A673 (cell line): ENCODE data around the gene ADAM10. TPM values are rescaled to one million over a fixed set of nuclear protein-coding genes. Genes with fewer than 3 reads are reported as not detected.

ENCODE experiments used
- BruUV-seq: library from RNA; stranded (reverse); fragments of 400-500 nt; replicated peaks from 2 replicates; lab custom pipeline; 2021; lab: Mats Ljungman, UMichigan
- CTCF ChIA-PET: fragments of 300-600 bp; sonication (Branson Sonifier 250); formaldehyde crosslinking; loops from one replicate; lab custom pipeline; 2022; ENCODE audit warnings: antibody characterized with exemption; lab: Charles Lee
- POLR2A ChIA-PET: fragments of 300-600 bp; sonication (Branson Sonifier 250); formaldehyde crosslinking; loops from one replicate; lab custom pipeline; 2022; ENCODE audit warnings: antibody characterized with exemption; ENCODE audit not compliant: low non-redundant PET; lab: Charles Lee
- DNase-seq: peaks from one replicate; pipeline ENCODE4 v3.0.0-alpha.2; 2015; ENCODE audit warnings: low spot score
- H3K27ac ChIP-seq: fragments of 200-600 bp; sonication (generic); 2 replicates; pipeline ENCODE4 v1.5.1; 2016; ENCODE audit warnings: mixed run types, low read depth, mild to moderate bottlenecking, mixed read lengths, antibody characterized with exemption, low read length; ENCODE audit not compliant: poor library complexity, severe bottlenecking
- H3K27me3 ChIP-seq: fragments of 200-600 bp; sonication (generic); replicated peaks from 2 replicates; pipeline ENCODE4 v1.6.1; 2017; ENCODE audit warnings: mixed run types, low read depth, mild to moderate bottlenecking, mixed read lengths, antibody characterized with exemption, low read length; ENCODE audit not compliant: insufficient read depth, poor library complexity
- H3K36me3 ChIP-seq: fragments of 200-600 bp; sonication (generic); 2 replicates; pipeline ENCODE4 v1.6.1; 2016; ENCODE audit warnings: mixed run types, mild to moderate bottlenecking, mixed read lengths, antibody characterized with exemption, low read length; ENCODE audit not compliant: insufficient read depth, poor library complexity, severe bottlenecking
- H3K4me1 ChIP-seq: fragments of 200-600 bp; sonication (generic); 2 replicates; pipeline ENCODE4 v1.6.1; 2017; ENCODE audit warnings: mixed run types, mild to moderate bottlenecking, mixed read lengths, antibody characterized with exemption, low read length; ENCODE audit not compliant: insufficient read depth, poor library complexity, severe bottlenecking
- H3K4me3 ChIP-seq: fragments of 200-600 bp; sonication (generic); 2 replicates; pipeline ENCODE4 v1.5.1; 2016; ENCODE audit warnings: low read depth, mixed run types, mild to moderate bottlenecking, mixed read lengths, low read length; ENCODE audit not compliant: poor library complexity, severe bottlenecking
- H3K9me3 ChIP-seq: fragments of 200-600 bp; sonication (generic); 2 replicates; pipeline ENCODE4 v1.6.1; 2016; ENCODE audit warnings: mixed run types, low read depth, mild to moderate bottlenecking, mixed read lengths, antibody characterized with exemption, low read length; ENCODE audit not compliant: poor library complexity, severe bottlenecking
- CTCF ChIP-seq: fragments of 300-800, 200-600 bp; sonication (generic); conservative IDR thresholded peaks from 2 replicates; pipeline ENCODE4 v1.5.1; 2017; ENCODE audit warnings: low read depth, mild to moderate bottlenecking, antibody characterized with exemption, low read length, moderate library complexity, mixed read lengths
- EZH2 ChIP-seq: fragments of 200-600 bp; sonication (generic); IDR thresholded peaks from 2 replicates; pipeline ENCODE4 v1.6.1; 2017; ENCODE audit warnings: borderline replicate concordance, low read depth, mild to moderate bottlenecking, mixed read lengths, antibody characterized with exemption, low read length; ENCODE audit not compliant: poor library complexity, severe bottlenecking
- intact Hi-C: fragments of 100-400 bp; cut with micrococcal nuclease; formaldehyde crosslinking; loops from one replicate; pipeline ENCODE4 v1.10.0; 2022; ENCODE audit not compliant: unreplicated experiment
- total RNA-seq: library from RNA; stranded (reverse); gene quantifications from 2 replicates; pipeline ENCODE4 v1.2.3, GENCODE V29; 2021

ADAM10 gene
- total RNA-seq, 1 experiment from 2014 or later = 130 TPM

GRCh38 chr15:58737298-58737697 lies 12.2 kb downstream of the ADAM10 start:
- no TSS peak for BruUV-seq
- Histone ChIP-seq H3K4me1 (peaks cover 19% of the 10 kb centered on the region), H3K4me3 (no peak overlapping the region), H3K27me3 (no peaks in the 10 kb centered on the region), H3K9me3 (no peaks in the 10 kb centered on the region), H3K36me3 (no peaks in the 10 kb centered on the region), H3K27ac (no peak overlapping the region)
- intact Hi-C loops = no loop called here
- no peak for TF ChIP-seq CTCF
- no peak for TF ChIP-seq EZH2
- ChIA-PET POLR2A (no interaction called here), CTCF (no interaction called here)
- DNase-seq = no peak

- ChIA-PET CTCF (no interaction called here), POLR2A (no interaction called here)
- peak; percentile 76 for DNase-seq
- Histone ChIP-seq H3K9me3 (no peaks in the 10 kb centered on the region), H3K36me3 (no peaks in the 10 kb centered on the region), H3K4me1 (peaks cover 19% of the 10 kb centered on the region), H3K27ac (no peak overlapping the region), H3K27me3 (no peaks in the 10 kb centered on the region), H3K4me3 (no peak overlapping the region)
- no peak for TF ChIP-seq EZH2
- TF ChIP-seq CTCF = no peak
- intact Hi-C loops = no loop called here
- no TSS peak for BruUV-seq
Observed at GRCh38 chr15:58736018-58736643, 13.4 kb downstream of the ADAM10 start.

- ChIA-PET POLR2A (no interaction called here), CTCF (no interaction called here)
- Histone ChIP-seq H3K27me3 (no peaks in the 10 kb centered on the region), H3K4me3 (no peak overlapping the region), H3K27ac (no peak overlapping the region), H3K4me1 (peaks cover 19% of the 10 kb centered on the region), H3K36me3 (no peaks in the 10 kb centered on the region), H3K9me3 (no peaks in the 10 kb centered on the region)
- no peak for DNase-seq
- TF ChIP-seq CTCF = no peak
- no peak for TF ChIP-seq EZH2
- no TSS peak for BruUV-seq
- intact Hi-C loops = no loop called here
Observed at GRCh38 chr15:58734859-58735258, 14.6 kb downstream of the ADAM10 start.
